Fibroblast of peridontal ligament (primary cell): ENCODE measurements around the gene ZNF534.
"Not testable (repeated sequence)": the region's sequence is repeated elsewhere in the genome, so short reads cannot be mapped to it uniquely, and the experiment has no call there.

Experiments used
- DNase-seq: peaks from one replicate; pipeline ENCODE4 v3.0.0-alpha.2; 2010; ENCODE audit errors: extremely low read depth

The ZNF534 gene

GRCh38 chr19:52428937-52429336 lies at the start of gene ZNF534:
TSS of gene ZNF534 (plus strand) at chr19:52429148. CDS start at chr19:52431475, 2,327 bp downstream.
- no peak for DNase-seq

- DNase-seq: no peak
Measured at GRCh38 chr19:52391135-52391534, 37.8 kb upstream of the ZNF534 start.

GRCh38 chr19:52397310-52398080 lies 31.5 kb upstream of the ZNF534 start, which contains the start of gene ZNF528:
TSS of gene ZNF528 (plus strand) at chr19:52397849. CDS start at chr19:52402014, 4,165 bp downstream.
- DNase-seq: peak; percentile 94

GRCh38 chr19:52398081-52398441 lies 30.9 kb upstream of the ZNF534 start:
- DNase-seq: no peak

- DNase-seq: no peak
Measured at GRCh38 chr19:52410276-52410675, 18.7 kb upstream of the ZNF534 start.

GRCh38 chr19:52415711-52416110 lies 13.2 kb upstream of the ZNF534 start:
- no peak for DNase-seq

GRCh38 chr19:52442179-52442578 lies 13.2 kb downstream of the ZNF534 start:
- DNase-seq: no peak

- DNase-seq: no peak
Measured at GRCh38 chr19:52444506-52444905, 15.6 kb downstream of the ZNF534 start.

GRCh38 chr19:52451241-52451640 lies 22.3 kb downstream of the ZNF534 start:
- DNase-seq: no peak

GRCh38 chr19:52453324-52454094 lies 24.6 kb downstream of the ZNF534 start, which contains the start of gene ZNF578:
TSS of gene ZNF578 (plus strand) at chr19:52453553. CDS start at chr19:52501846, 48,293 bp downstream.
- peak; percentile 86 for DNase-seq

- DNase-seq: no peak
Measured at GRCh38 chr19:52464798-52465470, 36.0 kb downstream of the ZNF534 start.

GRCh38 chr19:52473655-52474350 lies 44.9 kb downstream of the ZNF534 start:
- no peak for DNase-seq

GRCh38 chr19:52474351-52475127 lies 45.6 kb downstream of the ZNF534 start:
- no peak for DNase-seq

GRCh38 chr19:52484111-52484743 lies 55.3 kb downstream of the ZNF534 start:
- DNase-seq: not testable (repeated sequence)

- not testable (repeated sequence) for DNase-seq
Measured at GRCh38 chr19:52485064-52485463, 56.1 kb downstream of the ZNF534 start.

GRCh38 chr19:52485561-52486240 lies 56.8 kb downstream of the ZNF534 start:
- DNase-seq: not testable (repeated sequence)

- no peak for DNase-seq
Measured at GRCh38 chr19:52492201-52492993, 63.4 kb downstream of the ZNF534 start.

- DNase-seq: no peak
Measured at GRCh38 chr19:52492994-52493470, 64.1 kb downstream of the ZNF534 start.

- no peak for DNase-seq
Measured at GRCh38 chr19:52494518-52494917, 65.6 kb downstream of the ZNF534 start.
